AG09319 (cell line): Measurements from ENCODE around the gene OOSP4A.

Experiments used
- DNase-seq: peaks from one replicate; pipeline ENCODE4 v3.0.0-alpha.2; 2010; ENCODE audit warnings: low read depth; ENCODE audit errors: extremely low read depth
- TF ChIP-seq, protein P1 (sequence below): IDR thresholded peaks from 2 replicates; pipeline ENCODE4 v1.5.1; 2011; ENCODE audit warnings: low read depth, mild to moderate bottlenecking, inconsistent platforms, low read length, moderate library complexity

Gene OOSP4A

DNA sequence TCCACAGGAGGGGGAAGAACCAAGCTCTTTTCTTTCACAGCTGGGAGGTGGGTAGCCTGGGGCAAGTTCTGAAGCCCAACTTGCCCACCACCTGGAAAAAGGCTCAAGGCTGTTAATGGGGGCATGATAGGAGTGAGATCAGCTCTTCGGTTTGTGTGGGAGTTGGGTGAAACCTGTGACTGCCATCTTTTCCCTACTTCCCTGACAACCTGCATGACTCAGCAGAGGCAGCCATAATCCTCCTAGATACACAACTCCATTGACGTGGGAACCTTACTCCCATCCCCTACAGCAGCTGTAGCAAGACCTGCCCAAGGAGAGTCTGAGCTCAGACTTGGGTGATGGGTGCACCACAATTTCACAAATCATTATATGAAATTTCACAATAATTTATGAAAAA lies 39.9 kb downstream of the OOSP4A start:
- TF ChIP-seq, protein P1, sequence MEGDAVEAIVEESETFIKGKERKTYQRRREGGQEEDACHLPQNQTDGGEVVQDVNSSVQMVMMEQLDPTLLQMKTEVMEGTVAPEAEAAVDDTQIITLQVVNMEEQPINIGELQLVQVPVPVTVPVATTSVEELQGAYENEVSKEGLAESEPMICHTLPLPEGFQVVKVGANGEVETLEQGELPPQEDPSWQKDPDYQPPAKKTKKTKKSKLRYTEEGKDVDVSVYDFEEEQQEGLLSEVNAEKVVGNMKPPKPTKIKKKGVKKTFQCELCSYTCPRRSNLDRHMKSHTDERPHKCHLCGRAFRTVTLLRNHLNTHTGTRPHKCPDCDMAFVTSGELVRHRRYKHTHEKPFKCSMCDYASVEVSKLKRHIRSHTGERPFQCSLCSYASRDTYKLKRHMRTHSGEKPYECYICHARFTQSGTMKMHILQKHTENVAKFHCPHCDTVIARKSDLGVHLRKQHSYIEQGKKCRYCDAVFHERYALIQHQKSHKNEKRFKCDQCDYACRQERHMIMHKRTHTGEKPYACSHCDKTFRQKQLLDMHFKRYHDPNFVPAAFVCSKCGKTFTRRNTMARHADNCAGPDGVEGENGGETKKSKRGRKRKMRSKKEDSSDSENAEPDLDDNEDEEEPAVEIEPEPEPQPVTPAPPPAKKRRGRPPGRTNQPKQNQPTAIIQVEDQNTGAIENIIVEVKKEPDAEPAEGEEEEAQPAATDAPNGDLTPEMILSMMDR: no peak
- no peak for DNase-seq

GRCh38 chr11:60005360-60005759 lies 41.5 kb downstream of the OOSP4A start:
- DNase-seq: no peak
- TF ChIP-seq, protein P1: no peak

- TF ChIP-seq, protein P1: no peak
- DNase-seq: no peak
Observed at GRCh38 chr11:60016881-60017280, 53.0 kb downstream of the OOSP4A start, which contains the start of gene OOSP4B. Gene OOSP4B (plus strand): TSS chr11:60017181.

DNA sequence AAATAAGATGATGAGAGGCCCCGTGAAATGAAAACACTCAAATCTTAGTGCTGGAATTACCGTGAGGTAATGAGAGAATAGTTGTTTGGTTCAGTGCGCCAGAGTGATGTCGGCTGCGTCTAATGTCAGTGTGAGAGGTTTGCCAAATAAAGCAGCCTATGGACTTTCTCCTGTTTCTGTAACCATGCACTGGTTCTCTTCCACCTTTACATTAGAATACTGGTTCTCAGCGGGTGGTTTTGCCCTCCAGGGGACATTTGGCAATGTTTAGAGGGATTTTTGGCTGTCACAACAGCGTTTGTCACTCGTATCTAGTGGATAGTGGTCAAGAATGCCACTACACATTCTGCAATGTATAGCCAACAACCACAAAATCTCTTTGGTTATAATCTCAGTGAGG lies 54.2 kb downstream of the OOSP4A start:
- TF ChIP-seq, protein P1: no peak
- DNase-seq: no peak
